Amygdala (tissue), 56 donors: ENCODE results near the gene SHROOM3.

ENCODE experiments used
- DNase-seq, 56 donors: peaks; one replicate each; lab custom pipeline; 2025; lab: John Stamatoyannopoulos, UW

The SHROOM3 gene

DNA sequence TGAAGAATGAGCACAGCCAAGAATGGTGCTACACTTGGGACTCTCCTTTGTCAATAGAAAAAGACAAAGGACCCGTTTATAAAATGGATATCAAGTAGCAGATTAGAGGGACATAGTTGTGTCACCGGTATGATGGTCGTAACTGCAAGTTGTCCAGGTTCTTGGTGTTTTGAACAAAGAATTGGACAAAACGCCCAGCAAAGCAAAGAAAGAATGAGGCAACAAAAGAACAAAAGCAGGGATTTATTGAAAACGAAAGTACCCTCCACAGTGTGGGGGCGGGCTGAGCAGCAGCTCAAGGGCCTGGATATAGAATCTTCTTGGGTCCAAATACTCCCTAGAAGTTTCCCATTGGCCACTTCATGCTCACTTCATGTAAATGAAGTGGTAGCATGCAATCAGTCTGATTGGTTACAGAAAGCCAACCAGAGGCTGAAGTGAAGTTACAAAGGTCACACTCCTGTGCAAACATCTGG lies 54.7 kb downstream of the SHROOM3 start:
- no peak for DNase-seq

GRCh38 chr4:76492055-76492454 lies 57.0 kb downstream of the SHROOM3 start:
- peak in 2 of 56 donors; percentile 9 to 12 for DNase-seq

DNA sequence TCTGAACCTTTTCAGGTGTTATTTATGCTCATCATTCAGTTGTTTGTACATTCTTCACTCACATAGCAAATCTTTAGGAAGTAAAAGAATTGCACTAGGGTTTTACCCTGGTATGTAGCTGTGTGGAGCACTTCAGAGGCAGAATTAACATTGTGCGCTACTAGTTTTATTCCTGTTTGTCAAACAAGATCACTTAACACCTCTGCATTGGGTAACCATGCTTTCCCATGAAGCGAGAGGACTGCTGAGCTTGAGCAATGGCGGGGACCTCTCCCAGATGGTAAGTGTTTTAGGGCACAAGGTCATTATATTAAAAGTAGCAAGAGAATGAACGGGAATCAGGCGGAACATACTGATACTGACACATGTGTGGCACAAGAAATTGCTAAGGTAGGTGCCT lies 59.2 kb downstream of the SHROOM3 start:
- DNase-seq, result no peak

- DNase-seq, result no peak
Measured at GRCh38 chr4:76494871-76495590, 60.0 kb downstream of the SHROOM3 start.

DNA sequence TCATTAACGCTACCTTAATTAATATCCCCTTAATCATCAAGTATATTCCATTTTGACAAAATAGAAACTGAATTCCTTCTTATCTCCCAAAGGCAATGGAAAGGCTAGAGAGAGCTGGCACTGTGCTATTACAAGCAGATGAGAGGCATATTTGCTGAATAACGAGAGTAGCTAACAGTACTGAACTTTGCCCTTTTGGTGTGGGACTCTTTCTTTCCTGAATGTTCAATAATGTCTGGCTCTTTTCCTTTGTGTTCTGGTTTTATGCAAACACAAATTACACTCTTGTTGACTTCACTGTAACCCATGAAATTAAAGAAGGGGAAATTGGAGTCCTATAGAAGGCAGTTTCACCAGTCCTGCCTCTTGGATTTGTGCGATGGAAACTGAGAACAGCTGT lies 63.5 kb downstream of the SHROOM3 start:
- DNase-seq, result no peak

GRCh38 chr4:76499461-76499860 lies 64.4 kb downstream of the SHROOM3 start:
- no peak for DNase-seq

- no peak for DNase-seq
Measured at GRCh38 chr4:76502886-76503285, 67.9 kb downstream of the SHROOM3 start.

DNA sequence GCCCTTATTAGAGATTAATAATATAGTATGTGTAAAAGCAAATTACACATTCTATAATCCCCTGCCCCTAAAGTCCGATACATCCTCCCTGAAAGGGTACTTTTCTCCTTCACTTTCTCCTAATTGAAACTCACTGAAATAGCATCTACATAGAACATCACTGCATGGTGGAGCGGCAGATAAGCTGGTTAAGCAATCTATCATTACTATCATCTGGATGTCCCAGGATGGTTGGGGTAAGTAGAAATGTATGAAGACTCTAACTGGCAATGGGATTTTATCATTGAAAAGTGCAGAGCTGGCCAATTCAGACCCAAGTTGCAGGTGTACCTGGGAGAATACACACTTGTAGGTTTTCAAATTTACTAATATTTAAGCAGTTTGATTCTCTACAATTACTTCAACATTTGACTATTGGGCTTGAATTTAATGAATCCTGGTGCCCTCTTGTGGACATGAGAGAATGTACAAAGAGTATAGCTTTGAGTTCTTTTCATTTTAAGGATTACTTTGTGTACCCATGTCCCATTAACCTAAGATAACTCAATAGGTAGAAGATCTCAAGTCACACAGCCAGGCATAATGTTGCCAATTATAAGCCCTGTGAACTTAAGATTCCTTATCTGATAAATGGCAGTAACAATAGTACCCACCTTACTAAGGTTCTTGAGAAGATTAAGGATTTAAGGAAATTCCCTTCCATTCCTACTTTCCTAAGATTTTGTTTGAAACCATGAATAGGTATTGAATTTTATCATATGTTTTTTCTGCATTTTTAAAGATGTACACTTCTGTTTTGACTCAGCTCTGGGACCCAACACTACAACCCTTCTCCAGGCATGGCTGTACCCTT lies 69.8 kb downstream of the SHROOM3 start:
- DNase-seq, result peak in 2 of 56 donors; percentile 5 to 62

DNA sequence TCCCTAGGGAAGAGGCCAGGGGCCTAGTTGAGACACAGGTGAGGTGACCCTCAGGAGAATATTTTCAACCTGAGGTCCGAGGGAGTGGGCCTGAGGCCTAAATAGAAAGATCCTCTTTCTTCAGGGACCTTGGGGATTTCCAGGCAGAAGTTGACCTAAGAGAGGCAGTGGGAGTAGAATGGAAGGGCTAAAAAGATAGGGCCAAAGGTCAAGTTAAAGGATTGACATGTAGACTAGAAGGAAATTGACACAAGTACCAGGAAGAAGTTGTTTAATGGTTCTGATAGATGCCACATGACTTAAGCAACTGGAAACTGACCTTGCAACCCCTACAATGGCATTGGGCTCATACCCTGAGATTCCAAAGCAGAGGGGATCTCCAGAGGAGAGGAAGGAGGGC lies 76.9 kb downstream of the SHROOM3 start:
- no peak for DNase-seq

DNA sequence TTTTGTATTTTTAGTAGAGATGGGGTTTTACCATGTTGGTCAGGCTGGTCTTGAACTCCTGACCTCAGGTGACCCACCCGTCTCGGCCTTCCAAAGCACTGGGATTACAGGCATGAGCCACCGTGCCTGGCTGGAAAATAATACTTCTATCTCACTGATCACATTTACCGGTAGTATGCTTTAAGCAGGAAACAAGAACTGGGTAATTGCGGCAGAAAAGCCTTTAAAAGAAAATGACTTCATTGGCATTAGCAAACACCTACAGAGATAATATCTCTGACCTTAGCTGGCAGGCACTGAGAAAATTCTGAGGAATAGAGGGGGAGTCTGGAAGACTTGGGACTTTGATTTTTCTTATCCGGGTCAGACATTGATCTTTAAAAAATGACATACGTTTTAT lies 78.5 kb downstream of the SHROOM3 start:
- no peak for DNase-seq

DNA sequence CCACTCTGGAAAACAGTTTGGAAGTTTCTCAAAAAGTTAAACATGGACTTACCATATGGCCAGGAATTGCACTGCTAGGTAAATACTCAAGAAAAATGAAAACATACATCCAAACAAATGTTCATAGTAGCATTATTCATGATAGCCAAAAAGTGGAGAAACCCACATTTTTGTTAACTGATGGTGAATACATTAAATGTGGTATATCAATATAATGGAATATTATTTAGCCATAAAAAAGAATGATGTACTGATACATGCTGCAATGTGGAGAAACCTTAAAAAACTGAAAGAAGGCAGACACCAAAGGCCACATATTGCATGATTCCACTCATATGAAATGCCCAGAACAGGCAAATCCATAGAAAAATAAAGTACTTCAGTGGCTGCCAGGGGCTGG lies 79.1 kb downstream of the SHROOM3 start:
- DNase-seq, result no peak

DNA sequence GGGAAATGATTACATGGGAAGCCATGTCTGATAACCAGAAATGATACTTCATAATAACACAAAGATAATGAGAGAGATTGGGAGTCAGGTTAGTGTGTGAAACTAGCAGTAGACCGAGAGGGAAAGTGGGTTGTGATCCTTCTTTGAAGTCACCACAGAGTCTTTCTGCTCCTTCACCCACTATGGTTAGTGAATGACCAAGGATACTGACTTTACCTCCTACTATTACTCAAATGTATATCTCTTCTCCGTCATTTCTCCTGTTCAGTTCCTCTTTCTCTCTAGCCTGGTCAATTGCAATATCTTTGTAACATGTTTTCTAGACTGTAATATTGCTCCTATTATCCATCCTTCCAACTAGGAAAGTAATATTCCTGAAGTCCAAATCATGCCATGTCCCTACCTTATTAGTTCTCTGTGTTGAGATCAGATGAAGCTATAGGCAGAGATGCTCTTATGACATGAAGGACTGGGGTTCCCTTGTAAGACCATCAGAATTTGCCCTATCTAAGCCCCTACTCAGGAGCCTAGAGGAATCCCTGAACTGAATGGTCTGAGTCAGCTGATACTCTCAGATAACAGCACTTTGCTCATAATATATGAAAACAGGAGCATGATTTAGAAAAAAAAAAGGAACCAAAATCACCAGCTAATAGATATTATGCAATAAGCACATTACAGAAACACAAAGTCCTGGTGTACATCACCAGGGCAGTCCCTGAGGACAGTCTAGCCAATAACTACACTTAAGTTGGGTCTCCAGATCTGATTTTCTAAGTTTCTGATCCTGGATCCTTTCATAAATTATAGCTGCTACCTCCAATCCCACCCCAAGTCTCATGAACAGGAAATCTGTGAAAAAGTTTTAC lies 81.2 kb downstream of the SHROOM3 start:
- DNase-seq, result no peak

DNA sequence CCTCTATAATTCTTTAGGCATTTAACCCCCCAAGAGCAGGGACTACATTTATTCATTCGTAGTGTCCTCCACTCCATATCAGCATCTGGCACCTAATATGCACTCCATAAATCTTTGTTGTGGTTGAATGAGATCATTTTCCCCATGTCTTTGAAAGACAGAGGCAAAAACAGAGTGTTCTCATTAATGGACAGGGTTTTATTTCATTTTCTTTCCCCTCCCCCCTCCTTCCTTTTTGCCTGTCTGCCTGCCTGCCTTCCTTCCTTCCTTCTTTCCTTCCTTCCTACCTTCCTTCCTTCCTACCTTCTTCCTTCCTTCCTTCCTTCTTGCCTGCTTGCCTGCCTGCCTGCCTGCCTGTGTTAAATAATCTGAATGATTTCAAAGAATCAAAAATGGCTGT lies 83.2 kb downstream of the SHROOM3 start:
- no peak for DNase-seq

DNA sequence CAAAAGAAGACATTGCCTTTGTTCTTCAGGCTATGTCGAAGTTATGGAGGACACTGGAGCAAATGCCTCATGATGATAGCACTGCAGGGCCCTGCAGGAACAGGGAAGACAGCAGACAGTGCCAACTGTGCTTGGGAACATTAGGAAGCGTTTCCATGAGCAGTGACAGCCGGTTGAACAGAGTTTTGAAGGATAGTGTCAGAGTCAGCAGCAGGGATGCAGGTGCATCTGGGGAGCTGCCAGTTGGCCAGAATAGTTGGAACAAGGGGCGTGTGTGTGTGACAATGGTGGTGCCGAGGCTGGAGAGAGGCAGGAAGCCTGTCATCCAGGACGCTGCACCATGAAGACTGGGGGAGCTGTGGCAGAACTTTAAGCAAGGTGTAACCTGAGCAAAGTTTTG lies 88.6 kb downstream of the SHROOM3 start:
- DNase-seq, result no peak

- DNase-seq, result no peak
Measured at GRCh38 chr4:76525751-76526150, 90.7 kb downstream of the SHROOM3 start.

- no peak for DNase-seq
Measured at GRCh38 chr4:76526585-76526990, 91.6 kb downstream of the SHROOM3 start.

GRCh38 chr4:76527666-76528065 lies 92.6 kb downstream of the SHROOM3 start:
- DNase-seq, result no peak

DNA sequence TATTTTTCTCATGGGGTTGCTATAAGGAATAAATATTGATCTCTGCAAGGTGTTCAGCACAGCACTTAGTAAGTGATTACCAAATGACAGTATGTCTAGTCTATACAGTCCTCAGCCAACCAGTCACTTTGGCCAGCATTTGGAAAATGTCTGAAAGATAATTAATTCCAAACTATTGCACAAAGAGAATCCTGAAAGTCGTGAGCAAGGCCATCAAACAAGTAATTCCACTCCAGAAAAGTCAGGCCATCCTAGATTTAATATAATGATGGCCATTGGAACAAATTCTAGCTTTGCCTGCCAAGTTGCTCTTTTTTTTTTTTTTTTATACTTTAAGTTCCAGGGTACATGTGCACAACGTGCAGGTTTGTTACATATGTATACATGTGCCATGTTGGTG lies 96.6 kb downstream of the SHROOM3 start:
- no peak for DNase-seq

GRCh38 chr4:76532805-76533204 lies 97.8 kb downstream of the SHROOM3 start:
- no peak for DNase-seq

DNA sequence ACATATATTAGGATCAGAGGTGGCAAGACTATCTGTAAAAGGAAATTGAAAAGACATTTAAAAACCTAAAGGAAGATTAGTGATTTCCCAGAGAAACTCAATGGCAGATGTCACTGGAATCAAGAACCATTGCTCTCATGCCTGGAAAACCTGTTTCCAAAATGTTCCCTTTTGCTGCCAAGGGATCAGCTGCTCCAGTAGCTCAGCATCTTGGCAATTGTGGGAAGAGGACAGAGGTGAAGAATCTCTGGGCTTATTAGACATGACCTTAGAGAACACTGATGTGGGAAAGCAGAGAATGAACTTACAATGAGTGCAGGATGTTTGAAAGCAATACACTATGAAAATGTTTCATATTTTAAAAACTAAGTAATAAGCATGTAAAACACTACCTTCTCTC lies 98.3 kb downstream of the SHROOM3 start:
- DNase-seq, result no peak
